ENCODE measurements around the gene RPUSD2.

The RPUSD2 gene, protein sequence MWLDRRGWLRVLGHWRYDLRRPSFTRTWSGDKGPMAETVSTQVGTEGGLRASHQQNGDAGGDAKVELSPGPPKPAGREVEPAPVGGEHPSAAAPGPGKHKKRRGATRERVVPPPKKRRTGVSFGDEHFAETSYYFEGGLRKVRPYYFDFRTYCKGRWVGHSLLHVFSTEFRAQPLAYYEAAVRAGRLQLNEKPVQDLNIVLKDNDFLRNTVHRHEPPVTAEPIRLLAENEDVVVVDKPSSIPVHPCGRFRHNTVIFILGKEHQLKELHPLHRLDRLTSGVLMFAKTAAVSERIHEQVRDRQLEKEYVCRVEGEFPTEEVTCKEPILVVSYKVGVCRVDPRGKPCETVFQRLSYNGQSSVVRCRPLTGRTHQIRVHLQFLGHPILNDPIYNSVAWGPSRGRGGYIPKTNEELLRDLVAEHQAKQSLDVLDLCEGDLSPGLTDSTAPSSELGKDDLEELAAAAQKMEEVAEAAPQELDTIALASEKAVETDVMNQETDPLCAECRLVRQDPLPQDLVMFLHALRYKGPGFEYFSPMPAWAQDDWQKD

GRCh38 chr15:40569129-40569953, at the start of gene RPUSD2:
Gene RPUSD2 (plus strand): TSS chr15:40569299. CDS start chr15:40569338, 39 bp downstream.
- TF ChIP-seq GATA2 (IDR thresholded peaks at IDR 0.05; ENCODE audit: low read depth, low read length): no peak
- TF ChIP-seq GATA3 (IDR thresholded peaks at IDR 0.05; ENCODE audit: low read depth, low read length): no peak

- no peak for TF ChIP-seq GATA3 (IDR thresholded peaks at IDR 0.05; ENCODE audit: low read depth, low read length)
- no peak for TF ChIP-seq GATA2 (IDR thresholded peaks at IDR 0.05; ENCODE audit: low read depth, low read length)
Observed at GRCh38 chr15:40523611-40524010, 45.5 kb upstream of the RPUSD2 start.

DNA sequence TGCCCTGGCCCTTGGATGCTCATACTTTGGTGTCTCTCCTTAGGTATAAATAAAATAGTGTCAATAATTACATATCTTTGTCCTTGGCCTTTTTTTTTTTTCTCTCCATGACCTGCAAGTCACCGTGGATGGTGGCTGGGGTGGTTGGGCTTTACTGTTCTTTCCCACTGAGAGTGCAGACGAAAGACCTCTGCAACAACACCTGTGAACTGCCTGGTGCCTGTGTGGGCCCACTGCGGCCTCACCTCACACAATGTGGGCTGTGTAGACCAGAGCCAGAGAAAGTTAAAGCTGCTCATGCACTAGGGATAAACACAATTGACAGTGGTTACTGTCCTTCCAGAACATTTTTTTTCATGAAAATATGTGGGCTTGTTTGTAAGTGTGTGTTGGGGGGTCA, 43.2 kb upstream of the RPUSD2 start:
- TF ChIP-seq GATA3 (IDR thresholded peaks at IDR 0.05; ENCODE audit: low read depth, low read length) (no peak), GATA2 (IDR thresholded peaks at IDR 0.05; ENCODE audit: low read depth, low read length) (no peak)

- no peak for TF ChIP-seq GATA2 (IDR thresholded peaks at IDR 0.05; ENCODE audit: low read depth, low read length)
- no peak for TF ChIP-seq GATA3 (IDR thresholded peaks at IDR 0.05; ENCODE audit: low read depth, low read length)
Observed at GRCh38 chr15:40528801-40529200, 40.3 kb upstream of the RPUSD2 start.

GRCh38 chr15:40533763-40534364, 35.2 kb upstream of the RPUSD2 start:
- TF ChIP-seq GATA2 (IDR thresholded peaks at IDR 0.05; ENCODE audit: low read depth, low read length) (no peak), GATA3 (IDR thresholded peaks at IDR 0.05; ENCODE audit: low read depth, low read length) (no peak)

DNA sequence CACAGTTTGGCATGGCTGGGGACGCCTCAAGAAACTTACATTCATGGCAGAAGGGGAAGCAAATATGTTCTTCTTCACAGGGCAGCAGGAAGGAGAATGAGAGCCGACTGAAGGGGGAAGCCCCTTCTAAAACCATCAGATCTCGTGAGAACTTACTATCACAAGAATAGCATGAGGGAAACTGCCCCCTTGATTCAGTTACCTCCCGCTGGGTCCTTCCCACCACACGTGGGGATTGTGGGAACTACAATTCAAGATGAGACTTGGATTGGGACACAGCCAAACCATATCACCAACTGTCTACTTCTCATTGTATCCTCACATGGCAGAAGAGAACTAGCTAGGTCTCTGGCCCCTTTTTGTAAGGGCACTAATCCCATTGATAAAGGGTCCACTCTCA, 34.7 kb upstream of the RPUSD2 start:
- TF ChIP-seq GATA2 (IDR thresholded peaks at IDR 0.05; ENCODE audit: low read depth, low read length) (no peak), GATA3 (IDR thresholded peaks at IDR 0.05; ENCODE audit: low read depth, low read length) (no peak)

- no peak for TF ChIP-seq GATA2 (IDR thresholded peaks at IDR 0.05; ENCODE audit: low read depth, low read length)
- TF ChIP-seq GATA3 (IDR thresholded peaks at IDR 0.05; ENCODE audit: low read depth, low read length): no peak
Observed at GRCh38 chr15:40536501-40536900, 32.6 kb upstream of the RPUSD2 start.

- TF ChIP-seq GATA3 (IDR thresholded peaks at IDR 0.05; ENCODE audit: low read depth, low read length): no peak
- no peak for TF ChIP-seq GATA2 (IDR thresholded peaks at IDR 0.05; ENCODE audit: low read depth, low read length)
Observed at GRCh38 chr15:40538976-40539375, 30.1 kb upstream of the RPUSD2 start.

- no peak for TF ChIP-seq GATA2 (IDR thresholded peaks at IDR 0.05; ENCODE audit: low read depth, low read length)
- no peak for TF ChIP-seq GATA3 (IDR thresholded peaks at IDR 0.05; ENCODE audit: low read depth, low read length)
Observed at GRCh38 chr15:40543082-40543481, 26.0 kb upstream of the RPUSD2 start.

- TF ChIP-seq GATA3 (IDR thresholded peaks at IDR 0.05; ENCODE audit: low read depth, low read length) (no peak), GATA2 (IDR thresholded peaks at IDR 0.05; ENCODE audit: low read depth, low read length) (no peak)
Observed at GRCh38 chr15:40543631-40544294, 25.3 kb upstream of the RPUSD2 start.

DNA sequence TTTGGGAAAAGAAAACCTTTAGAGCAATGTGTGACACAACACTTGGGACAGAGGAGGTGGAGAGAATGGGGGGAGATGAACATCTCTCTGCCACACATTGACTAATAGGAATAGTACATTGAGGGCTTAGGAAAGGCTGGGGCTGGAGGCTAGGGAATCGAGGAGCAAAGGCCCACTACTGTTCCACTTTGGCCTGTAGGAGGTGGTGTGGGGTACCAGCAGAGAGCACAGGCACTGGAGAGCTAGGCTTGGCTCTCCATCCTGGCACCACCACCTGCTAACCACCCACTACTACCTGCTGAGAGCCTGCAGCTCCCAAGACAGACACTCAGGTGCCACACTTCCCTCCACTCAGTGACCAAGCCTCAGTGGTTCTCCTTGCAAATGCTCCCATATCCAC, 23.6 kb upstream of the RPUSD2 start:
- no peak for TF ChIP-seq GATA2 (IDR thresholded peaks at IDR 0.05; ENCODE audit: low read depth, low read length)
- no peak for TF ChIP-seq GATA3 (IDR thresholded peaks at IDR 0.05; ENCODE audit: low read depth, low read length)

DNA sequence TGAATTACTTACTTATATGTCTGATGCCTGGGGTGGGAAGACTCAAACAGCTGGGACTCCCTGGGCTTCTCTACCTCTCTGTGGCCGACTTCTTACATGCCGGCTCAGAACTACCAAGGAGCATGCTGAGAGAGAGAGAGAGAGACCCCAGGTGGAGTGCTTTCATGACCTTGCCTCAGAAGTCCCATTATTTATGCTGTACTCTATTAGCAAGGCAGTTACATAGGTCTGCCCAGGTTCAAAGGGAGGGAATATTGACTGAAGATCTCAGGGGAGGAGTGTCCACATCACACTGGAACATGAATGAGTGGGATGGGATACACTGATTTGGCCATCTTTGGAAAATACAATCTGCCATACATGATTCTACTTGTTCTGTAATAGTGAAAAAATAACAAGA, 20.5 kb upstream of the RPUSD2 start:
- TF ChIP-seq GATA2 (IDR thresholded peaks at IDR 0.05; ENCODE audit: low read depth, low read length): no peak

- TF ChIP-seq GATA3 (IDR thresholded peaks at IDR 0.05; ENCODE audit: low read depth, low read length): no peak
- TF ChIP-seq GATA2 (IDR thresholded peaks at IDR 0.05; ENCODE audit: low read depth, low read length): no peak
Observed at GRCh38 chr15:40549894-40550293, 19.2 kb upstream of the RPUSD2 start.

Measured in SH-SY5Y (cell line).